ENCODE data around the gene THOC2. TPM values are rescaled to one million over a fixed set of nuclear protein-coding genes. Genes with fewer than 3 reads are reported as not detected.

THOC2 gene
- total and polyA plus RNA-seq, 9 of the 15 experiments (the other 6 are each of a cell fraction or from before 2014, with no cell fraction given): 131 to 234 (median 192) TPM

- no peak for DNase-seq (ENCODE audit: extremely low read depth in 1 of 4, low spot score in 3 of 4)
- in situ Hi-C loops (cut with MboI): no loop called here
- TF ChIP-seq GATAD2A (IDR thresholded peaks at IDR 0.05): no peak
- no peak for TF ChIP-seq NELFE (IDR thresholded peaks at IDR 0.05; ENCODE audit: insufficient read depth, insufficient read length)
- no peak for TF ChIP-seq NBN (IDR thresholded peaks at IDR 0.05; ENCODE audit: low read depth)
- no peak for TF ChIP-seq CXXC5 (CRISPR knock-in tag; IDR thresholded peaks at IDR 0.05)
- TF ChIP-seq GTF2B (IDR thresholded peaks at IDR 0.05; ENCODE audit: extremely low read depth, insufficient read length): no peak
- no peak for TF ChIP-seq ZNF740 (CRISPR knock-in tag; IDR thresholded peaks at IDR 0.05)
- no peak for TF ChIP-seq ZNF740 (tag; IDR thresholded peaks at IDR 0.05)
- TF ChIP-seq L3MBTL2 (IDR thresholded peaks at IDR 0.05): no peak
- TF ChIP-seq RCOR1 (IDR thresholded peaks at IDR 0.05; ENCODE audit: borderline replicate concordance in 1 of 2, low read depth in 2 of 2, low read length in 2 of 2): no peak
- no peak for TF ChIP-seq CBX3 (IDR thresholded peaks at IDR 0.05; ENCODE audit: borderline replicate concordance in 1 of 2, low read length in 2 of 2)
- no peak for TF ChIP-seq SPI1 (IDR thresholded peaks at IDR 0.05; ENCODE audit: borderline replicate concordance, low read depth, low read length)
- no peak for TF ChIP-seq CCNT2 (IDR thresholded peaks at IDR 0.05; ENCODE audit: borderline replicate concordance, extremely low read depth, insufficient read length, low read depth, low read length)
- H2AFZ ChIP-seq (ENCODE audit: low read depth, low read length): no peak overlapping the region
- intact Hi-C loops (cut with micrococcal nuclease): no loop called here
- H3K4me1 ChIP-seq (replicated peaks in 1 of 2; ENCODE audit: control insufficient read depth in 2 of 2, insufficient read depth in 2 of 2, low read length in 2 of 2): no peaks in the 10 kb centered on the region; a peak in 1 of 5 replicates
- H3K36me3 ChIP-seq (ENCODE audit: control insufficient read depth, insufficient read depth, low read length): no peaks in the 10 kb centered on the region
- WGBS (ENCODE audit: insufficient coverage, low coverage, missing lambda C conversion rate): 44% methylated on average over 2 of the region's 2 CpGs
- no TSS peak for BruUV-seq (replicated peaks)
- no peak overlapping the region for H3K27ac ChIP-seq (ENCODE audit: extremely low read depth, low read depth, low read length)
- H3K4me2 ChIP-seq (ENCODE audit: insufficient read depth, low read length): no peak overlapping the region
- ChIA-PET POLR2A (no interaction called here), CTCF (ENCODE audit: low intra/inter-chr PET ratio) (no interaction called here)
- no peak overlapping the region for H3K9ac ChIP-seq (ENCODE audit: insufficient read depth in 1 of 2, low read depth in 2 of 2, low read length in 2 of 2)
- no peaks in the 10 kb centered on the region for H3K9me3 ChIP-seq (replicated peaks; ENCODE audit: control insufficient read depth, insufficient read depth, low read depth, low read length)
- no peaks in the 10 kb centered on the region for H3K79me2 ChIP-seq (ENCODE audit: control insufficient read depth, insufficient read depth, low read length)
- H3K4me3 ChIP-seq: no peak overlapping the region
- ATAC-seq: no peak
- no peaks in the 10 kb centered on the region for H3K27me3 ChIP-seq (ENCODE audit: control insufficient read depth in 2 of 2, insufficient read depth in 2 of 2, low read length in 2 of 2)
- no peaks in the 10 kb centered on the region for H4K20me1 ChIP-seq (replicated peaks; ENCODE audit: control insufficient read depth, insufficient read depth, low read length)
- FAIRE-seq: no peak
- no peaks in the 10 kb centered on the region for H3K9me1 ChIP-seq (ENCODE audit: control insufficient read depth, insufficient read depth, low read length)
Measured at GRCh38 chrX:123749643-123750042, 16.8 kb upstream of the THOC2 start.
